Medulla oblongata (tissue), 1 donor: ENCODE results near the gene MUSK.
"Not testable (repeated sequence)": the region's sequence is repeated elsewhere in the genome, so short reads cannot be mapped to it uniquely, and the experiment has no call there.

Experiments used
- DNase-seq: peaks from one replicate; pipeline ENCODE4 v3.0.0-alpha.2; 2015; ENCODE audit errors: extremely low spot score

MUSK gene

DNA sequence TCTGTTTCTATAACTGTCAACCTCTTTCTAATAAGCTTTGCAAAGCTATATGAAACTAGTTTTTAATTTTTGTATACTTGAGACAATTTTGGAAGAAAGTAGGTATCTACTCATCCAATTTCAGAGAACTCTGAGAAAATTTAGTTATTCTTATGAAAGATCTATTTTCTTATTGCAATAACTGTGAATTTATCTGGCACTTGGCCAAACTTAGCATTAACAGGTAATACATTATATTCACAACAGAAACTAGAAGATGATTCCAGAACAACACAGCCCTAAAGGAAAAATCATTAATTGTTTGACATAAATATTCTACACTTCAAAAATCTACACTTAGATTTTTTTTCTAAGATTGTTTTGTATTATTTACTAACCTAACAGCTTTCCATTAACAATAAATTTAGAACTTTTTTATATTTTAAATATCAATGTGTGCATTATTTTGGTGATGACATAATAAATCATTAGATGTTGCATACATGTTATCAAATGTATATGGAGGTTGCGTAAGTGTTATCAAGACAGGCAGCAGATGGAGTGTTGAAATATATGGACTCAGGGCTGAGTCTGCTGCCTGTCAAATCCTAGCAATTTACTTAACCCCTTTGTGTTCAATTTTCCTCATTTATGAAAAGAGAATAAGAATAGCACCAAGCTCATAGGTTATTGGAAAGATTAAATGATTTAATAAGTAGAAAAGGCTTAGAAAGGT is 141.8 kb downstream of the MUSK start:
- no peak for DNase-seq

GRCh38 chr9:110812886-110813285 is 144.3 kb downstream of the MUSK start:
- no peak for DNase-seq

DNA sequence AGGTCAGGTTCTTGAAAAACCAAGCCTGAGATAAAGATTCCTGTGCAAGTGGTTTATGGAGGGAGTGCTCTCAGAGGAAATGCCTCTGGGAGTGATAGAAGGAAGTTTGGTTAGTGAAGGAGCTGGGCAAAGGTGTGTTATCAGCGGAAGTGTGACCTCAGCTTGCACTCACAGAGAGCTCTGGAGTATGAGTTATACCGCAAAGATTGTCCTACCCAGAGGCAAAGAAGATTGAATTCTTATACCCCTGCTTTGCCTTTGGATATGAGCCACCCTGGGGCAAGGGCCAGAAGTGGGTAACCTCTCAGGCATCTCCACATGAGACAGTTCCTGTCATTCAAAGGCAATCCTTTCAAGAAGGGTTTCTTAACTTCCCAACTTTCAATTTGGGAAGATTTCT is 145.6 kb downstream of the MUSK start:
- DNase-seq, result no peak

DNA sequence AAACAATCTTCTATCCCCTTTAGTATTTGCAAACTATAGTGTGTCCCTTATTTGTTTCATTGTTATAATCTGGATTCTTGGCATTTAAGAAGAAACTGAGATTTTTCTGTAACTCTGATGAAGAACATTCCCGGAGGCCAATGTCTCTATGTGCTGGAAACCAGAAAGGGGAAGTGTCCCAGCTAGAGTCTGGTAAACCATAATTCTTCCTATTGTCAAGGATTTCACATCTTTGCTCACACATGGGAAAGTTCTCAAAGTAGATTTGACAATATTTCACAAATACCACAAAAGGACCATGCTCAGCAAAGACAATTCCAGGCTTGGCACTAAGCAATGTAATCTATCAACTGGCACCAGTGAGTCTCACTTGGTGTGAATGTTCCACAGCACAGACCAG is 146.8 kb downstream of the MUSK start:
- DNase-seq, result peak; percentile 23

GRCh38 chr9:110820381-110820780 is 151.8 kb downstream of the MUSK start:
- DNase-seq, result peak; percentile 24

DNA sequence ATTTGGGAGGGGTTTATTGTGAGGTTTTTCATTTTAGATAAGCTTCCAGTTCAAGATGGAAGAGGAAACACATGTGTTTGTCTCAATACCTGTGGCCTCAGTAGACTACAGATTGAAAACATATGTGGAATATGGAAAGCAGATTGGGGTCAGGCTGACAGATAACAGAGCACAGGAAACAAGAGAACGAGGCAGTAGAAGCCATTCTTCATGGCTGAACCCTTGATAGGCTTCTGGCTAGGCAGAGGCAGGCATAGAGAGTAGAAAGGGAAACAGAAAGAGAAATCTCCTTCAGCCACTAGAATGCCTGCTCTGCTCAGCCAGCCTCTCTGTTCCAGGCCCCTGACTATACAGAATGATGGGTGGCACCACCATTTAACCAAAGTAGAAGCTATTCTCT is 152.5 kb downstream of the MUSK start:
- no peak for DNase-seq

- DNase-seq, result not testable (repeated sequence)
These were observed 156.5 kb downstream of the MUSK start for GRCh38 chr9:110825129-110825528.

GRCh38 chr9:110825950-110826349 is 157.4 kb downstream of the MUSK start:
- DNase-seq, result no peak

GRCh38 chr9:110826400-110826799 is 157.8 kb downstream of the MUSK start:
- DNase-seq, result not testable (repeated sequence)

DNA sequence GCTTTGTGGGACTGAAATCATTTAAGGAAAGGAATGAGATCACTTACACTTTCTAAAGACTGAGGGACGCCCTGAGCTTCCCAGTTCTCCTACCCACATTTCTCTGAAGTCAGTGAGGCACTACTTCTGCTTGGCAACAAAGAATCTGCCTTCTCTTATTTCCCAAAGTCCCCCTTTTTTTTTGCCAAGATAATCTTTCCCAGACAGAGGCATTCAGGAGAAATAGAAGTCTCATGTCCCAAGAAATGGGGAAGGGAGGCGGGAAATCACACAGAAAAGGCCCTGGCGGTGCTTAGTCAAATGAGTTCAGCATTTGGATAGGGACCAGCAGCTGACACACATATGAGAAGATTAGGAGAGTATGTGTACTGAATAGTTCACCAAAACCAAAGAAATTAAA is 159.7 kb downstream of the MUSK start:
- peak; percentile 77 for DNase-seq

DNA sequence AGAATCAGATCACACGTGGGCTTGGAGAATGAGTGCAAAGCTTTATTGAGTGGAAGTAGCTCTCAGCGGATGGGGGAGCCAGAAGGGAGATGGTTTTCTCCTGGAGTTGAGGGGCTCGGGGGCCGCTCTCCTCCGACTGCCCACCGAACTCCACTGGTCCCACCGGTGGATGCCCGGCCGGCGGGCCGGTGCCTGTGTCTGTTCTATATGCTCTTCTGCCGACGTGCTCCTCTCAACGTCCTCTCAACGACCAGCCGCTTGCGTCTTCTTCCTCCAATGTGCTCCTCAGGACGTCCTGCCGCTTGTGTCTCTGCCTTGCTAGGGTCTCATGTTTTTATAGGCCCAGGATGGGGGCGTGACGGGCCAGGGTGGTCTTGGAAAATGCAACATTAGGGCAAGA is 161.9 kb downstream of the MUSK start:
- no peak for DNase-seq

GRCh38 chr9:110832926-110833325 is 164.3 kb downstream of the MUSK start:
- DNase-seq, result no peak

- no peak for DNase-seq
These were observed 166.8 kb downstream of the MUSK start for GRCh38 chr9:110835404-110835803.

- no peak for DNase-seq
These were observed 167.3 kb downstream of the MUSK start for GRCh38 chr9:110835859-110836271.

GRCh38 chr9:110837401-110838005 is 168.9 kb downstream of the MUSK start:
- DNase-seq, result no peak

DNA sequence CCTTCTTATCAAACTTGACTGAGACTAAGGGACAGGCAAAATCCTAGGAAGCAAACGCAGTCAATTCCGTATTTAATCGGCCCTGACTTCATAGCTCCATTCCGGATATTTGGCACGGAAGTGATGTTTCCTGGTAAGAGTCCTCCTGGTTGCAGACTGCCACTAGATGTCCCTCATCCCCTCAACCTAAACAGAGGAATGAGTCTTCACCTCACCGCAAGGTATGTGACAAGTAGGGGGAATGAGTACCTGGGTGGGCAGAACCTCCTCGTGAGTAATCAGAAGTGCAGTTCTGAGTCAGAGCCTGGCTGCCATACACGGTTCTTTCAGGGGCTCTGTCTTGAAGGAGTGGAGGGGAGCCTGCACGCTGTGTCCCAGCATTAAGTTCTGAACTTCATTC is 173.6 kb downstream of the MUSK start:
- no peak for DNase-seq

DNA sequence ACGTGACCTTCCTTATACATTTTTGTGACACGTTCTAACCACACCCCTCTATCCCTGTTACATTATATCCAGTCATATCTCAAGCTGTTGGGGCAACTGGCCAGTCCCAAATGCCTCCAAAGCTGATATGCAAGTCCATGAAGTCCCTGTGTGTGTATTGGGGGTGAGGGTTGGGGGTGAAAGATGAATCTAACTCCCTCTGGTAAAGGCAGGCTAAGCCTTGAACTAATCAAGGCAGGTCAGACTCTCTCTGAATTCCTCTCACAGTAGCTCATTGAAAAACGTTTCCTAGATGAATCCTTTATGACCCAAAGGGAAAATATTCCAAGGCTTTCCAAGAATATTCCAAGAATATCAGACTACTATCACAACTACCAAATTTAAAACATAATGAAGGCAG is 174.4 kb downstream of the MUSK start:
- DNase-seq, result no peak

DNA sequence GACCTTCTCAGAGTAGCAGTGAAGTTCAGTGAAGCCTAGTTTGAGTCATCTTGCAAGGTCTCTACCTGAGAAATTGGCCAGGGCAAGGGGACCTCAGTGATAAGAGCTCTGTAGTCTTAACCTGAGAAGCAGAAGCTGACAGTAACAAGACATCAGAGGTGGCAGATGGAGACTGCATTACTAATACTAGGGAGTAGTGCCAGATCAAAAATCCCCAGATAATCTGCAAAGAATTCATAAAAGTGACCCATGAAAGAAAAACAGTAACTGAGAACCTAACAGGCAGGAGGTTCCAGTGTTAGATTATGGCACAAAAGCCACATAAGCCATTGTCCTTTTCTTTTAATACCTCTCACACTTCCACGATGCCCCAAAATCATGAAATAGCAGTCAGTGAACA is 175.5 kb downstream of the MUSK start:
- no peak for DNase-seq

DNA sequence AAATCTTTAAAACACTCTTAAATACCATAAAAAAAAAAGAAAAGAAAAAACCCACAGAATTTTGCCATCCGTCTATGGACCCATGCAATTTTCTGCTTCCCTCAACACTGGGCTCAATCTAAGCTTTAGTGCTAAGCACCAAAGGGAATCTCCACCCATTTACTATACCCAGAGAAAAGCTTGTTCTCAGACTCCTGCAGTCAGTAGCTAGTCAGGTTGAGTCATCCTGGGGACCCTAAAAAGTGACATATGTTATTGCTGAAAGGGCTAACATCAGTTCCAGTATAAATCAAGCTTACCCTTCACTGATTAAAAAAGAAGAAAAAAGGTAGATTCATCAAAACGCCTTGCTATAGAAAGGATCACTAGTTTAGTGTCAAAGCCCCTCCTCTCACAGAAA is 177.6 kb downstream of the MUSK start:
- no peak for DNase-seq

GRCh38 chr9:110847671-110848070 is 179.1 kb downstream of the MUSK start:
- no peak for DNase-seq

DNA sequence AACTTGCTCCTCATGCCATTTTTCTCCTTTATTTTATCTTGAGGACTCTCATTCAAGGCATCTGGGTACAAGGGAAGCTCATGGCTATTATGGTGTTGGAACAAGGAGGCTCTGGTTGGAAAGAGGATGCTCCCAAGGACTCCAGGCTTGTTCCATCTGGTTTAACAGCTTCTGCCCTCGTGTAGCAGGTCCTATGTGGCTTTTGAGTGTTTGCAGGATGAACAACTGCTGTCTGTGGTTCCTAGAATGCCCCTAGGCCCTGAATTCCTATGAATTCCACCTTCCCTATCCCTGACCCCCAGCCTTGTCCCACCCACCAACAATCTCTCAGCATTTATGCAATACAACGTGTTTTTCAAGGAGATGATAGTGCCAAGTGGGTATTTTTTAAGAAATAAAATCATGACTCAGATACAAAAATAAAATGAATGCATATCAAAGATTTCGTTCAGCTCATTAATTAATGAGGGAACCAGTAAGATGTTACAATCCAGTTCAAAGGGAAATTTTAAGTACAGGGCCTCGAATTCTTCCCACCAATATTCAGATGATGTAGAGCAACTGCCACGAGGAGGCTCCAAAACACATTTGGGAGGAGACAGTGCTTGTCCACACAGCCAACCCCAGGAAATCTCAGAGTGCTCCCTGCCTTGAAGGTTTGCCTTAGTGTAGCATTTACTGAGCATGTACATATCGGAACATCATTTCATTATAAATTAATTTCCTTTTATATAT is 182.0 kb downstream of the MUSK start:
- no peak for DNase-seq
